HG03025 (cell line): ENCODE results near the gene KSR1.
"Not testable (repeated sequence)": the region's sequence is repeated elsewhere in the genome, so short reads cannot be mapped to it uniquely, and the experiment has no call there.

Source experiments
- ATAC-seq: cut with Tn5 transposase; IDR thresholded peaks from one replicate; pipeline ENCODE4 v1.9.1; 2021; ENCODE audit warnings: mild to moderate bottlenecking, moderate library complexity; ENCODE audit not compliant: unreplicated experiment, low FRiP score

Gene KSR1

GRCh38 chr17:27644586-27644985, 188.3 kb downstream of the KSR1 start:
- ATAC-seq, result no peak

- not testable (repeated sequence) for ATAC-seq
Measured at GRCh38 chr17:27645621-27646020, 189.4 kb downstream of the KSR1 start.

DNA sequence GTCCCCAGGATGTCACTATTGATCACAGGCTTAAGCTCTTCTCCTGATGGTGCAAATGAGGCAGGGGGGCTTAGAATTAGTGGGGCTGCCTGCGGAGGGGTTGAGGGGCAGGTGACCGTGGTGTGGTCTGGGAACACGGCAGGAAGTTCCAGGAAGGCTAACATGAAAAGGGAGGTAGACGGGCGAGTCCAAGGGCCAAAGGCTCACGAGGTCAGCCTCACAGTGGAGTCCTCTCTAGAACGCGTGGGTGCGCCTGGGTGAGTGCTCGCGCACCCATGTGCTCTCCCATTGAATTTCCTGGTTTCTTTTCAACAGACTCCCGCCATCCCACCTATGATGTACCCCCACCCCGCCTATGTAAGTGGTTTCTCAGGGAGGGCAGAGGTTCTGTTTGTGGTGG, 190.0 kb downstream of the KSR1 start:
- ATAC-seq, result no peak

GRCh38 chr17:27647765-27648164, 191.5 kb downstream of the KSR1 start:
- ATAC-seq, result no peak

DNA sequence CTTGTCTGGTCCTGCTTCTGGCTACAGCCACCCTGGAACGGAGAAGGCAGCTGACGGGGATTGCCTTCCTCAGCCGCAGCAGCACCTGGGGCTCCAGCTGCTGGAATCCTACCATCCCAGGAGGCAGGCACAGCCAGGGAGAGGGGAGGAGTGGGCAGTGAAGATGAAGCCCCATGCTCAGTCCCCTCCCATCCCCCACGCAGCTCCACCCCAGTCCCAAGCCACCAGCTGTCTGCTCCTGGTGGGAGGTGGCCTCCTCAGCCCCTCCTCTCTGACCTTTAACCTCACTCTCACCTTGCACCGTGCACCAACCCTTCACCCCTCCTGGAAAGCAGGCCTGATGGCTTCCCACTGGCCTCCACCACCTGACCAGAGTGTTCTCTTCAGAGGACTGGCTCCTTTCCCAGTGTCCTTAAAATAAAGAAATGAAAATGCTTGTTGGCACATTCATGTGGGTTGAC, 192.9 kb downstream of the KSR1 start:
- ATAC-seq, result not testable (repeated sequence)

DNA sequence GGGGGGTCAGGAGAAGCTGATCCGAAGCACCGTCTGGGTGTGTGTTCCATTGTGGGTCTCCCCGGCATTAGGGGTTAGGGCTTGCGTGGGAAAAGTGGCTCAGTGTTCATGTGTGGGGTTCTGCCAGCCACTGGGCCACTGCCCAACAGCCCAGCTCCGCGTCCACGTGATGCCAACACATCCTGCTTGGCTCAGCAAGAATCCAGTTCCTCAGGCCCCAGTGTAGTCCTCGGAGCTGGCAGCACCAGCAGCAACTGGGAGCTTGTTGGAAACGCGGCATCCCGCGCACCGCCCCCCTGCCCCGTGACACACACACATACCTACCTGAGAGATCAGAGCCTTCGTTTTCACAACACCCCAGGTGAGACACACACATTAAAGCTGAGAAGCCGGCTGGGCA, 193.7 kb downstream of the KSR1 start:
- no peak for ATAC-seq

GRCh38 chr17:27650836-27651235, 194.6 kb downstream of the KSR1 start:
- ATAC-seq, result no peak

GRCh38 chr17:27651411-27652345, 195.4 kb downstream of the KSR1 start:
- no peak for ATAC-seq

GRCh38 chr17:27653449-27653971, 197.3 kb downstream of the KSR1 start:
- ATAC-seq, result not testable (repeated sequence)

GRCh38 chr17:27654136-27654535, 197.9 kb downstream of the KSR1 start:
- ATAC-seq, result no peak

GRCh38 chr17:27654654-27655524, 198.6 kb downstream of the KSR1 start:
- ATAC-seq, result no peak

GRCh38 chr17:27655525-27656111, 199.4 kb downstream of the KSR1 start:
- ATAC-seq, result not testable (repeated sequence)

DNA sequence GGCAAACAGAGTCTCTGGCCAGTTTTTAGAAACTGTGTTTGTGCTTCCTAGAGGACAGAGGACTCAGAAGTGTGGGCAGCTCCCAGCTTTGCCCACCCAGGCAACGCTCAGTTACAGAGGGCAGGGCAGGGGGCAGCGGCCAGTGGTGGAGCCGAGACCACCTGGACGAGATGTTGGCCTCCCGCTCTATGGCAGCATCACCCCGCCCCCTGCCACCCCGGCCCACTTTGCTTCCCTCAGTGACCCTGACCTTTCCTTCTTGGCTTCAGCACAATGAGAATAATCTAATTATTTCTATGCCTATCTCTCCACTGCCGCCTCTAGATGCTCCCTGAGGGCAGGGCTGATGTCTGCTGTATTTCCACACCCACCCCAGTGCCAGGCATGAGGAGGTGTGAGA, 200.4 kb downstream of the KSR1 start:
- not testable (repeated sequence) for ATAC-seq

DNA sequence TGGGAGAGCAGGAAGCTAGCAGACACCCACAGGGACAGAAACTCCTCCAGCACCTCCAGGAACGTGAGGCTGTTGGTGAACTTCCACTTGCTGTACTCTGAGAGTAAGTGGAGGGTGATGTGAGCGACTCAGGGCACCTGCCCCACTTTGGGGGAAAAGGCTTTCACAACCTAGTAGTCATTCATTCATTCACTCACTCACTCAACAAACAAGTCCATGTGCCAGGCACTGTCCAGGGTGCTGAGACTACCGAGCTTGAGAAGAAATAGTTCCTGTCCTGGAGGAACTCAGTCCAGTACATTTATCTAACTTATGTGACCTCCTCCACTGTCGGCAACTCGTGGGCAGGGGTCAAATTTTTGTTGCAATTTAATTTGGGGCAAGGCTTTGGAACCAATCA, 201.4 kb downstream of the KSR1 start:
- ATAC-seq, result no peak

- no peak for ATAC-seq
Measured at GRCh38 chr17:27659683-27660082, 203.4 kb downstream of the KSR1 start.

GRCh38 chr17:27660436-27660835, 204.2 kb downstream of the KSR1 start:
- no peak for ATAC-seq

- ATAC-seq, result no peak
Measured at GRCh38 chr17:27663936-27664605, 207.8 kb downstream of the KSR1 start.

GRCh38 chr17:27664606-27664965, 208.3 kb downstream of the KSR1 start:
- ATAC-seq, result no peak

- ATAC-seq, result no peak
Measured at GRCh38 chr17:27665549-27665948, 209.3 kb downstream of the KSR1 start.

- ATAC-seq, result not testable (repeated sequence)
Measured at GRCh38 chr17:27666270-27666669, 210.0 kb downstream of the KSR1 start.
